Fibroblast of peridontal ligament (primary cell): ENCODE data around the gene SCARB1.

Experiments
- DNase-seq: peaks from one replicate; pipeline ENCODE4 v3.0.0-alpha.2; 2010; ENCODE audit errors: extremely low read depth

SCARB1 gene

GRCh38 chr12:124862768-124863415 is 772 bp downstream of the SCARB1 start:
- no peak for DNase-seq

- no peak for DNase-seq
Observed at GRCh38 chr12:124861898-124862676, 1.6 kb downstream of the SCARB1 start.

GRCh38 chr12:124861492-124861891 is 2.2 kb downstream of the SCARB1 start:
- DNase-seq: no peak

DNA sequence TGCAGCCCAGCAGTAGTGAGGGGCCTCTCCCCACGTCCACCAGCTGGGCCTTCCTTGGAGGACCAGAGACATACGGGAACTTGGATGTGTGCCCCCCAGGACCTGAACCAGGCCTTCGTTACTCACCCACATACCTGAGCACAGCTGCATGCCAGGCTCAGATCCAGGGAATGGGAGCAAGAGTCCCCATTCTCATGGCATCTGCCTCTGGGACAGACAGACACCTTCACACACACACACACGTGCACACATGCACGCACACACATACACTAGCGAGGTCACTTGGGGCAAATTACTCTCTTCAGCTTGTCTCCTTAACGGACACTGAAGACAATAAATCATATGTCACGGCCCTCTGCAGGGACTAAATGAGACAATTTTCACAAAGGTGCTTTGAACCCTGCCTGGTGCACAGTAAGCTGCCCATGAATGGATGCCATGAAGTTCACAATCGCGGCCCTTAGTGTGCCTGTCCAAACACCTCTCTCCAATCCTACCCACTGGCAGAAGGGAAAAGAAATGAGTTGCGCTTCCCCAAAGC is 5.7 kb downstream of the SCARB1 start:
- no peak for DNase-seq

DNA sequence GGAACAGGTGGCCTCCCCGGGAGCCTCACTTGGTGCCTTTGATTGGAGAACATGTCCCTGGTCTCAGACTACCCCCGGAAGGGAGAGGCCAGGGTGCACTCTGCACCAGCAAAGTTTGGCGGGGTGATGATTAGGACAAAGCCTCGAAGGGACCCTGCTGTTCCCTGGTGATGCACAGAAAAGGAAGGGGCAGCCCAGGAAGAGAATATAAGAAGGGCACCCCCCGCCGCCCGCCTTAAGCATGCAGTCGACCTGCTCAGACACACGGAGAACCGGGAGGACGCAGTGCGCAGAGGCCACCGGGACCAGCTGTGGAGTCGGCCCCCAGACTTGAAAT is 6.9 kb downstream of the SCARB1 start:
- no peak for DNase-seq

- DNase-seq: no peak
Observed at GRCh38 chr12:124856132-124856841, 7.4 kb downstream of the SCARB1 start.

- DNase-seq: no peak
Observed at GRCh38 chr12:124855275-124855957, 8.2 kb downstream of the SCARB1 start.

DNA sequence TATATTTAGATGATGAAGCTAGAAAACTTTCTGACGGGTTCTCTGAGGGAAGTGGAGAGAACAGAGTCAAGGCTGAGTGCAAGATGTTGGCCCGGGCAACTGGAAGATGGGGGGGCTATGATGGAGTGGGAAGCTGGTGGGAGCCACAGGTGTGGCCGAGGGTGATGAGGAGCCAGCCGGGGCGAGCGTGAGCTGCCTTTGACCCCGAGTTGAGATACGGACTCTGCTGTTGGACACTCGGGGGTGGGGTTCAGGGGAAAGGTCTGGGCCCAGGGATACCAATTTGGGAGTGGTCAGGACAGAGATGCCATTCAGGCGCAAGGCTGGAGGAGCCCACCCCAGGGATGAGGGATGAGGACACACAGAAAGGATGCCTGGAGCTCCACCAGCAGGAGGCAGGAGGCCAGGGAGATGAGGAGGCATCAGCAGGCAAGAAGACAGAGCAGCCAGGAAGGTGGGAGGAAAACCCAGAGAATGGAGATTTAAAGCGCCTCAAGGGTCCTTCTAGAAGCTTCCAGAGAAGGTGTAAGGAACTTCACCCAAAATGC is 9.0 kb downstream of the SCARB1 start:
- DNase-seq: no peak

DNA sequence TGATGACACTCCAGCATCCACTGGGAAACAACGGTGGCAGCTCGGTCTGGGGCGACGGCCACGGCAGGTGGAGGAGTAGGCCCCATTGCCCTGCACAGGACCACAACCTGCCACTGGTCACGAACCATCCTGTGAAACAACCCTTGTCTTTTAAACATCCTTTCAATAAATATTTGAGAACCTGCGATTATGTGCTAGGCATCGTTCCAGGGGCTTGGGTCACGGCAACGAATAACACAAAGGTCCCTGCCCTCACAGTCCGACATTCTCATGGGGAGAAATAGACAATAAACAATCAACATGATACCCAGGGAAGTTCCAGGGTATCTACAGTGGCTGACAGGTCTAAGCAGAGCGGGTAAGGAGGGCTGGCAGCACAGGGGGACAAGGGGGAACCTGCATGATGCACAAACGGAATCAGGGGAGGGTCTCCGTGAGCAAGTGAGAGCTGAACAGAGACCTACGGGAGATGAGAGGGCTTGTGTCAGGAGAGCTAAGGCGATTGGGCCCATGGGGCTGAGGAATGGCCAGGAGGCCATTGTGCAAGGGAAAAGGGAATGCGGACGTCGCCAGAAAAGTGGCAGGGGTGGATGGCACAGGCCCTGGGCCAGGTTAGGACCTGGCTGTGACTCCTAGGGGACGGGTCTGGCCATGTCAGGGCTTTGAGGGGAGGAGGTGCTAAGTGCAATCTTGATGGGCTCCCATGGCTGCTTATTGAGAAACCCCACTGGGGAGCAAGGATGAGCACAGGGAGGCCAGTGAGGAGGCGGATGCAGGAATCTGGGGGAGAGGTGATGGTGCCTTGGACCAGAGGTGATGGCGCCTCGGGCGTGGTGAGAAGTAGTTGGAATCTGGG is 9.7 kb downstream of the SCARB1 start:
- DNase-seq: no peak

GRCh38 chr12:124852911-124853427 is 10.7 kb downstream of the SCARB1 start:
- DNase-seq: no peak

- peak; percentile 30 for DNase-seq
Observed at GRCh38 chr12:124852329-124852831, 11.3 kb downstream of the SCARB1 start.

- no peak for DNase-seq
Observed at GRCh38 chr12:124851342-124851741, 12.3 kb downstream of the SCARB1 start.

DNA sequence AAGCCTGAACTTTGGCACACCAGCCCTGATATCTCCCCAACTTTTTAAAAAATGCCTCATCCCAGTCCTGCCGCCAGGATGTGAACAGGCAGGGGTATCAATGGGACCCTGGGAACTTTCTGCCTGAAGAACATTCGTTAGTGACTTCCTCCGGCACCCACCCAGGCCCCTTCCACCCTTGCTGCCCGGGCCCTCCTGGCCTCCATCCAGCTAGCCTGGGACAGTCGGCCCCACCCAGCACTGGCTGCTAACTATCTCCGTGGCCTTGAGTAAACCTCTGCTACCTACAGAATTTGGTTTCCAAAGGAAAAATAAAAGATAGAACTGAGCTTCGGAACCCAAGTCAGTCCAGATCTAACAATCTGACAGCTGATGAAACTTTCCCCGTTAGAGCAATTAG is 14.3 kb downstream of the SCARB1 start:
- no peak for DNase-seq

- DNase-seq: no peak
Observed at GRCh38 chr12:124848621-124849380, 14.9 kb downstream of the SCARB1 start.

DNA sequence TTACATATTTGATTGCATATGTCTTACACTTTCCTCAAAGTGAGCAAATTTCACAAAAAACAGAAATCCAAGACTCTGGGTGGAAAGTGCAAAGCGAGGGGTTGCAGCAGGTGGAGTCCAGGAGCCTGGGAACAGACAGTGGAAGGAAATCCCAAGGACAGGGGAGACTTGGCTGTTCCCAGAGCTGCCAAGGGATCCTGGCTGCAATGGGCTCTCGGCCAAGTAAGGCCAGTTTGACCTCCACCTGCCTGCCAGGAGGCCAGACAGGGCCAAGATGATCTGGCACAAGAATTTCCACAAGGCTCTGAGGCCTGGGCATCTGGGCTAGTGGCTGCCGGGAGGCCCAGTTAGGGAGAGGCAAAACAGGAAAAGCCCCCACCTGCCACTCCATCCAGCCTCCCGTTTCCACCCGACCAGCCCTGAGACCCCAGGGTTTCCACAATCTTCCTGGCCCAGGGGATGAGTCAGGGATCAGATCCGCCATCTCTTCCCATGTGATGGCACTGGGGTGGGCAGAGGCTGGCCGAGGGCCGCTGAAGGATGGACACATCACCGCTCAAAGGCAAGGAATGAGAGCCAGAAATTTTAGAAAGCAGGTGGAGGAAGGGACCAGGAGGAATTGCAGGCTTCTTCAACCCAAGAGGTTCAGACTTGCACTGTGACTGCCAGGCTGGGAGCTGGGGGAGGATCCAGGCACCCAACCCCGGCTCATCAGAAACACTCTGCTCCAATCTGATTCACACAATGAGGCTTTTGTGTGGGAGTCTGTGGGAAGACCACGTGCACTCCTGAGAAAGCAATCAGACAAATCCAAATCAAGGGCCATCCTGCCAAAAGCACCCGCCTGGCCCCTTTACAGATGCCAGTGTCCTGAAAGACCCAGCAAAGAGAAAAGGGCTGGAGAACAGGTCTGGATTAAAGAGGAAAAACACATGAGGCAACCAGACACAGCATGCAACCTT is 16.3 kb downstream of the SCARB1 start:
- no peak for DNase-seq

DNA sequence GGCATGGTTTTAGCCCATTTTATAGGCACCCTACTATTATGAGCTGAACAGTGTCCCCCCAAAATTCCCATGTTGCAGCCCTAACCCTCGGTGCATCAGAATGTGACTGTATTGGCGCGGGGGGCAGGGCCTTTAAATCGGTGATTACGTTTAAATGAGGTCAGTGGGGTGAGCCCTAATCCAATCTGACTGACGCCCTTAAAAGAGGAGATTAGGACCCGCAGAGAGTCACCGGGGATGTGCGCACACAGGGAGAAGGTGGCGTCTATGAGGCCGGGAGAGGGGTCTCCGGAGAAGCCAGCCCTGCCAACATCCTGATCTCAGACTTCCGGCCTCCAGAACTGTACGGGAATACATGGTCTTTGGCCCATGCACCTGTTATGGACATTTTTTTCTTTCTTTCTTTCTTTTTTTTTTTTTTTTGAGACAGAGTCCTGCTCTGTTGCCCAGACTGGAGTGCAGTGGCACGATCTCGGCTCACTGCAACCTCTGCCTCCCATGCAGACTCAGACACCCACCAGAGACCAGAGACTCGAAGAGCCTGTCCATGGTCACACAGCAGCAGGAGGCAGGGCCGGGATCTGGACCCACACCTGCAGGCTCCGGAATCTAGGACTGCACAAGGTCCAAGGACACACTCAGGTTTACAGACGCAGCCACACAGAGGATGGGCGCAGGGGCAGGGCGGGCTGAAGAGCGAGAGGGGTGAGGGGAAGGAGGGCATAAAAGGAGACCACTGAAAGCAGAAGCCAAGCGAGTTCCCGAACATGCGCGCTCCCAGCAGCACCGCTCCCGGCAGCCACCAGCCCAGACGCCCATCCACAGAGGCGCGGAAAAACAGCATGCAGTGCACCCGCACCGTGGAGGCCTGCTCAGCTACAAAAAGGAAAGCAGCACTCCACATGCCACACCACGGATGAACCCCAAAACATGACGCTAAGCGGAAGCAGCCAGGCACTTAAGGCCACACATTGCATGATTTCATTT is 19.0 kb downstream of the SCARB1 start:
- no peak for DNase-seq

DNA sequence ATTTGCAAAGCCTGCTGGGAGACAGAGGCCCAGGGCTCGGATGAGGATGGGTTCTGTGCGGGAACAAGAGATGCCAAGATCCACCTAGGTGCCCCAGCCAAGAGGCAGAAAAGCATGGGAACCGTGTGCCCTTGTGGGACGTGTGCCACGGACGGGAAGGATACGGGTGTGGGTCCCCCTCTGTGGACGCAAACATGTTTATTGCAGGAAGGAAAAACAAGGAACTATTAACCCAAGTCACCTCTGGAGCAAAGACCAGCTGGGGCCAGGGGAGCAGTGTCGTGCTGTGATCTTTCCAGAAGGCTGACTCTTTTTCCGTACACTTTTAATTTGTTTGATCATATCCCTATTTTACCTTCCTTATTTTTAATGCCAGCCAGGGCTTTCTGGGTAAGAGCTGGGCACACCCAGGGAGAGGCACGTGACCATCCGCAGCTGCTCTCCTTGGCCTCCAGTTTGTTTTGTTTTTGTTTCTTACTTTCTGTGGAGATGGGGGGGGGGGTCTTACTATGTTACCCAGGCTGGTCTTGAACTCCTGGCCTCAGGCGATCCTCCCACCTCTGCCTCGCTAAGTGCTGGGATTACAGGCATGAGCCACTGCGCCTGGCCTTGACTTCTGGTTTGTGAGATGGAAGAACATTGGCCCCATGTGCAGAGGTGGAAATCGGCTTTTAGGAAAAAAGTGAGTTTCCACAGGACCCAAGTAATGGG is 20.7 kb downstream of the SCARB1 start:
- no peak for DNase-seq
